Measurements from ENCODE around the gene ANKMY2. TPM values are rescaled to one million over a fixed set of nuclear protein-coding genes. Genes with fewer than 3 reads are reported as not detected.

Gene ANKMY2
- total RNA-seq, 2 donors from 2014 or later: 8.6 to 12.5 TPM

GRCh38 chr7:16563281-16564022 is 82.1 kb downstream of the ANKMY2 start:
- no peak overlapping the region for H3K27ac ChIP-seq
- TF ChIP-seq POLR2A (IDR thresholded peaks at IDR 0.05) (no peak), CTCF (IDR thresholded peaks at IDR 0.05) (no peak)
- intact Hi-C loops (cut with DNase I): loop anchor here (10.0 kb wide), 1 partner anchor 129 kb away; no protein-coding TSS in a partner anchor
- WGBS, 2 donors: 79 to 82% methylated on average over 5 of the region's 5 CpGs
- no peaks in the 10 kb centered on the region for H3K36me3 ChIP-seq (replicated peaks in 1 of 2; ENCODE audit: insufficient read depth in 1 of 2, low read depth in 2 of 2)
- no peak for ATAC-seq
- DNase-seq: no peak
- no peaks in the 10 kb centered on the region for H3K4me1 ChIP-seq
- H3K27me3 ChIP-seq: no peaks in the 10 kb centered on the region
- no peaks in the 10 kb centered on the region for H3K9me3 ChIP-seq
- H3K4me3 ChIP-seq: no peak overlapping the region

GRCh38 chr7:16562456-16563220 is 82.9 kb downstream of the ANKMY2 start:
- H3K27me3 ChIP-seq: no peaks in the 10 kb centered on the region
- no peaks in the 10 kb centered on the region for H3K36me3 ChIP-seq (replicated peaks in 1 of 2; ENCODE audit: insufficient read depth in 1 of 2, low read depth in 2 of 2)
- H3K27ac ChIP-seq: no peak overlapping the region
- 81 to 86% methylated on average over 9 of the region's 9 CpGs for WGBS, 2 donors
- H3K4me1 ChIP-seq: no peaks in the 10 kb centered on the region
- no peak overlapping the region for H3K4me3 ChIP-seq
- ATAC-seq: no peak
- intact Hi-C loops (cut with DNase I): loop anchor here (10.0 kb wide), 1 partner anchor 128 kb away; no protein-coding TSS in a partner anchor
- no peak for DNase-seq
- no peak for TF ChIP-seq POLR2A (IDR thresholded peaks at IDR 0.05)
- TF ChIP-seq CTCF (IDR thresholded peaks at IDR 0.05): no peak
- no peaks in the 10 kb centered on the region for H3K9me3 ChIP-seq

- intact Hi-C loops (cut with DNase I): loop anchor here (10.0 kb wide), 1 partner anchor 127 kb away; no protein-coding TSS in a partner anchor
- no peak for DNase-seq
- TF ChIP-seq CTCF (IDR thresholded peaks at IDR 0.05): no peak
- no peak for TF ChIP-seq POLR2A (IDR thresholded peaks at IDR 0.05)
Measured at GRCh38 chr7:16561943-16562342, 83.6 kb downstream of the ANKMY2 start.

GRCh38 chr7:16559497-16560179 is 85.9 kb downstream of the ANKMY2 start:
- no peak overlapping the region for H3K4me3 ChIP-seq
- H3K36me3 ChIP-seq (replicated peaks in 1 of 2; ENCODE audit: insufficient read depth in 1 of 2, low read depth in 2 of 2): no peaks in the 10 kb centered on the region
- intact Hi-C loops (cut with DNase I): loop anchor here (10.0 kb wide), 1 partner anchor 125 kb away; no protein-coding TSS in a partner anchor
- WGBS, 2 donors: 40 to 69% methylated on average over 3 of the region's 3 CpGs
- H3K9me3 ChIP-seq: no peaks in the 10 kb centered on the region
- DNase-seq: no peak
- TF ChIP-seq CTCF (IDR thresholded peaks at IDR 0.05) (no peak), POLR2A (IDR thresholded peaks at IDR 0.05) (no peak)
- no peaks in the 10 kb centered on the region for H3K4me1 ChIP-seq
- no peaks in the 10 kb centered on the region for H3K27me3 ChIP-seq
- no peak overlapping the region for H3K27ac ChIP-seq
- ATAC-seq: no peak

More at GRCh38 chr7:16561943-16562342, 83.6 kb downstream of the ANKMY2 start:
- no peak for ATAC-seq
- Histone ChIP-seq H3K9me3 (no peaks in the 10 kb centered on the region), H3K36me3 (replicated peaks in 1 of 2; ENCODE audit: insufficient read depth in 1 of 2, low read depth in 2 of 2) (no peaks in the 10 kb centered on the region), H3K27me3 (no peaks in the 10 kb centered on the region), H3K4me1 (no peaks in the 10 kb centered on the region), H3K4me3 (no peak overlapping the region), H3K27ac (no peak overlapping the region)
- 85 to 87% methylated on average over 3 of the region's 3 CpGs for WGBS, 2 donors
